MCF 10A (cell line): ENCODE results near the gene AP3D1. TPM values are rescaled to one million over a fixed set of nuclear protein-coding genes. Genes with fewer than 3 reads are reported as not detected.

Source experiments
- BruUV-seq: library from RNA; stranded (reverse); fragments of 400-500 nt; replicated peaks from 2 replicates; lab custom pipeline; 2021; lab: Mats Ljungman, UMichigan
- CTCF ChIA-PET: fragments of 300-600 bp; sonication (Branson Sonifier 250); formaldehyde crosslinking; extraction: SDS; loops from one replicate; lab custom pipeline; 2021; ENCODE audit warnings: antibody characterized with exemption, inconsistent platforms; lab: Yijun Ruan, JAX
- POLR2A ChIA-PET: fragments of 300-600, 350-650 bp; sonication (Branson Sonifier 250); formaldehyde crosslinking; extraction: SDS; loops from one replicate; lab custom pipeline; 2020; ENCODE audit warnings: antibody characterized with exemption, inconsistent platforms; lab: Yijun Ruan, JAX
- DNase-seq: peaks from one replicate; pipeline ENCODE4 v3.0.0-alpha.2; 2018; ENCODE audit not compliant: unreplicated experiment
- H3K27ac Mint-ChIP-seq: one replicate; pipeline ENCODE4 v1.8.0; 2022; ENCODE audit warnings: mild to moderate bottlenecking, low read depth, mixed read lengths; ENCODE audit not compliant: unreplicated experiment
- H3K27me3 Mint-ChIP-seq: one replicate; pipeline ENCODE4 v1.8.0; 2022; ENCODE audit warnings: mixed read lengths; ENCODE audit not compliant: insufficient read depth, unreplicated experiment
- H3K36me3 Mint-ChIP-seq: one replicate; pipeline ENCODE4 v1.8.0; 2022; ENCODE audit warnings: mild to moderate bottlenecking, moderate library complexity, mixed read lengths; ENCODE audit not compliant: insufficient read depth, unreplicated experiment
- H3K4me1 Mint-ChIP-seq: one replicate; pipeline ENCODE4 v1.8.0; 2022; ENCODE audit warnings: mixed read lengths; ENCODE audit not compliant: insufficient read depth, unreplicated experiment
- H3K4me3 Mint-ChIP-seq: one replicate; pipeline ENCODE4 v1.8.0; 2022; ENCODE audit warnings: mild to moderate bottlenecking, moderate library complexity, mixed read lengths; ENCODE audit not compliant: unreplicated experiment
- H3K9me3 Mint-ChIP-seq: one replicate; pipeline ENCODE4 v1.8.0; 2022; ENCODE audit warnings: mixed read lengths; ENCODE audit not compliant: unreplicated experiment
- CTCF ChIP-seq: fragments of 200-600 bp; IDR thresholded peaks from one replicate; pipeline ENCODE4 v1.8.0; 2022; ENCODE audit warnings: antibody characterized with exemption, mild to moderate bottlenecking; ENCODE audit not compliant: unreplicated experiment
- intact Hi-C: fragments of 100-400 bp; cut with micrococcal nuclease; formaldehyde crosslinking; loops from 2 replicates; pipeline ENCODE4 v1.14.1; 2022
- total RNA-seq: library from RNA; stranded (reverse); gene quantifications from 2 replicates; pipeline ENCODE4 v1.2.3, GENCODE V29; 2022

AP3D1 gene
- total RNA-seq, 1 experiment from 2014 or later: 181 TPM

DNA sequence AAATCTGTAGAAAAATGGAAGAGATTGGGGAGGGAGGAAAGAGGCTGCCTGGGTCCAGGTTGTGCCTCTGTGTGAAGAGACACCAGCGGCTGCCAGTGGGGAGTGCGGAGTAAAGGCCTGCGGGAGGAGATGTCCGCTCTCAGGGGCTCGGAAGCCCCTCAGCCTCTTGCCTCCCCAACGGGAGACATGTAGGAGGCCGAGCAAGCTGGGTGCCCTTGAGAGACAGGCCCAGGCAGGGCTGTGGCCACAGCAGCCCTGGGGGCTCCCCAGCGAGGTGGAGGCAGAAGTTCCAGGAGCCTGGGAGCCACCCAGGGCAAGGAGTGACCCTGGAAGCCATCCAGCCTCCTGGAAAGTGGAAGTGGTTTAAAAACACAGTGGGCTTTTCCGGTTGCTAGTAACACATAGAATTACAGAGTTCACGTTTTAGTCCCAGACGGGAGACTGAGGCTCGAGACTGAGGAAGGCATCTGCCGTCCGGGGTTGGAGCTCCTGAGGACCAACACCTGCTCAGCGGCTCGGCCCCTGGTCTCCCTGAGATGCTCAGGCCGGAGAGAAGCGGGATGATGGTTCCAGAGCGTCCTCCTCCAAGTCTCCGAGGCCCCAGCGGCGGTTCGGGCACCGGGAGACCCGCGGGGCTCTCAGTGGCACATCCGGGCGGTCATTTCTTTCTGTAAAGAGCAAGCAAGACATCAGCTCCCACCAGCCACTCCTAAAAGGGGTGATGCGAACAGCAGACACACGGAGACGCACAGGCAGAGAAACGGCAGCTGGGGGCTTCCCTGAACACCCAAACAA is 78.4 kb downstream of the AP3D1 start:
- no TSS peak for BruUV-seq
- Mint-ChIP-seq H3K36me3 (peaks cover 76% of the 10 kb centered on the region), H3K4me1 (no peaks in the 10 kb centered on the region), H3K9me3 (no peaks in the 10 kb centered on the region), H3K27ac (no peak overlapping the region), H3K27me3 (no peaks in the 10 kb centered on the region), H3K4me3 (no peak overlapping the region)
- POLR2A ChIA-PET: interaction anchor here (0.6 kb wide), 1 partner anchor 14 kb away, joined by 3 read pairs; no protein-coding TSS in a partner anchor
- intact Hi-C loops: no loop called here
- DNase-seq: no peak
- CTCF ChIA-PET: interaction anchor here (1.0 kb wide), 1 partner anchor 54 kb away, joined by 4 read pairs; no protein-coding TSS in a partner anchor
- TF ChIP-seq CTCF: no peak

- TSS peak; percentile 59 for BruUV-seq
- CTCF ChIA-PET: interaction anchor here (0.6 to 1.4 kb wide), 3 partner anchors 40 to 296 kb away, joined by 3 to 12 read pairs (median 3); no protein-coding TSS in a partner anchor
- Mint-ChIP-seq H3K9me3 (no peaks in the 10 kb centered on the region), H3K27ac (no peak overlapping the region), H3K27me3 (no peaks in the 10 kb centered on the region), H3K4me3 (no peak overlapping the region), H3K4me1 (no peaks in the 10 kb centered on the region), H3K36me3 (peaks cover 66% of the 10 kb centered on the region)
- POLR2A ChIA-PET: interaction anchor here (1.0 kb wide), 1 partner anchor 43 kb away, joined by 3 read pairs; no protein-coding TSS in a partner anchor
- intact Hi-C loops: no loop called here
- DNase-seq: no peak
- TF ChIP-seq CTCF: no peak
These were observed 80.2 kb downstream of the AP3D1 start for GRCh38 chr19:2070986-2071673.

DNA sequence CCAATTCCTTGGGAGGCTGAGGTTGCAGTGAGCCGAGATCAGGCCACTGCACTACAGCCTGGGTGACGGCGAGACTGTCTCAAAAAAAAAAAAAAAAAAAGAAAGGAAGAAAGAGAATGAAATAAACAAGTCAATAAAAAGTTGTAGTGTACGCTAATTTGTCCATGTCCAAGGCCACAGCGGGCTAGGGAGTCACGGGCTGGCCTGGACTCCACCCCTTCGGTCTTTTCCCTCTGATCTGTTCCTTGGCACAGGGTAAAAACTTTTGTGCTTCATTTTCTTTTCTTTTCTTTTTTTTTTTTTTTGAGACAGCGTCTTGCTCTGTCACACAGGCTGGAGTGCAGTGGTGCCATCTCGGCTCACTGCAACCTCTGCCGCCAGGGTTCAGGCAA is 80.9 kb downstream of the AP3D1 start:
- CTCF ChIA-PET: interaction anchor here (0.5 to 2.5 kb wide), 19 partner anchors 10 to 296 kb away, joined by 3 to 17 read pairs (median 4); partner anchors contain the start of gene BTBD2
- H3K27me3 Mint-ChIP-seq: no peaks in the 10 kb centered on the region

More for the DNA sequence above, 80.9 kb downstream of the AP3D1 start:
- Mint-ChIP-seq H3K27ac (no peak overlapping the region), H3K4me1 (no peaks in the 10 kb centered on the region), H3K36me3 (peaks cover 59% of the 10 kb centered on the region), H3K4me3 (no peak overlapping the region), H3K9me3 (no peaks in the 10 kb centered on the region)
- intact Hi-C loops: no loop called here
- no TSS peak for BruUV-seq
- POLR2A ChIA-PET: interaction anchor here (0.5 to 1.5 kb wide), 9 partner anchors 11 to 142 kb away, joined by 3 to 5 read pairs (median 4); partner anchors contain the start of gene MOB3A
- DNase-seq: no peak
- no peak for TF ChIP-seq CTCF
